ENCODE results near the gene MSANTD2.

The MSANTD2 gene

GRCh38 chr11:124814739-124815138, 14.5 kb upstream of the MSANTD2 start:
- no peaks in the 10 kb centered on the region; the same call in 1 of the 2 replicates for H3K27me3 ChIP-seq (ENCODE audit: insufficient read depth, low read length)
- no peak overlapping the region for H3K9ac ChIP-seq (ENCODE audit: low read depth, low read length)
- no peaks in the 10 kb centered on the region for H3K36me3 ChIP-seq (ENCODE audit: insufficient read depth, low read depth, low read length)

GRCh38 chr11:124812876-124813275, 12.7 kb upstream of the MSANTD2 start:
- H3K9ac ChIP-seq (ENCODE audit: low read depth, low read length), result no peak overlapping the region
- no peaks in the 10 kb centered on the region; the same call in 1 of the 2 replicates for H3K27me3 ChIP-seq (ENCODE audit: insufficient read depth, low read length)
- no peaks in the 10 kb centered on the region for H3K9me3 ChIP-seq (ENCODE audit: insufficient read depth, low read depth, low read length)
- no peaks in the 10 kb centered on the region for H3K36me3 ChIP-seq (ENCODE audit: insufficient read depth, low read depth, low read length)
- no peak overlapping the region for H3K27ac ChIP-seq (ENCODE audit: low read length)
- no peak overlapping the region for H3K4me3 ChIP-seq (ENCODE audit: low read length)
- H3K4me1 ChIP-seq (ENCODE audit: insufficient read depth, low read length), result no peaks in the 10 kb centered on the region

More at GRCh38 chr11:124814739-124815138, 14.5 kb upstream of the MSANTD2 start:
- H3K9me3 ChIP-seq (ENCODE audit: insufficient read depth, low read depth, low read length), result no peaks in the 10 kb centered on the region
- no peaks in the 10 kb centered on the region for H3K4me1 ChIP-seq (ENCODE audit: insufficient read depth, low read length)
- no peak overlapping the region for H3K4me3 ChIP-seq (ENCODE audit: low read length)
- H3K27ac ChIP-seq (ENCODE audit: low read length), result no peak overlapping the region

- no peak overlapping the region for H3K9ac ChIP-seq (ENCODE audit: low read depth, low read length)
- H3K27ac ChIP-seq (ENCODE audit: low read length), result no peak overlapping the region
- no peaks in the 10 kb centered on the region for H3K27me3 ChIP-seq (ENCODE audit: insufficient read depth, low read length)
- no peaks in the 10 kb centered on the region for H3K4me1 ChIP-seq (ENCODE audit: insufficient read depth, low read length)
- H3K36me3 ChIP-seq (ENCODE audit: insufficient read depth, low read depth, low read length), result no peaks in the 10 kb centered on the region
- no peaks in the 10 kb centered on the region for H3K9me3 ChIP-seq (ENCODE audit: insufficient read depth, low read depth, low read length)
- no peak overlapping the region for H3K4me3 ChIP-seq (ENCODE audit: low read length)
Observed at GRCh38 chr11:124811399-124812125, 11.4 kb upstream of the MSANTD2 start.

DNA sequence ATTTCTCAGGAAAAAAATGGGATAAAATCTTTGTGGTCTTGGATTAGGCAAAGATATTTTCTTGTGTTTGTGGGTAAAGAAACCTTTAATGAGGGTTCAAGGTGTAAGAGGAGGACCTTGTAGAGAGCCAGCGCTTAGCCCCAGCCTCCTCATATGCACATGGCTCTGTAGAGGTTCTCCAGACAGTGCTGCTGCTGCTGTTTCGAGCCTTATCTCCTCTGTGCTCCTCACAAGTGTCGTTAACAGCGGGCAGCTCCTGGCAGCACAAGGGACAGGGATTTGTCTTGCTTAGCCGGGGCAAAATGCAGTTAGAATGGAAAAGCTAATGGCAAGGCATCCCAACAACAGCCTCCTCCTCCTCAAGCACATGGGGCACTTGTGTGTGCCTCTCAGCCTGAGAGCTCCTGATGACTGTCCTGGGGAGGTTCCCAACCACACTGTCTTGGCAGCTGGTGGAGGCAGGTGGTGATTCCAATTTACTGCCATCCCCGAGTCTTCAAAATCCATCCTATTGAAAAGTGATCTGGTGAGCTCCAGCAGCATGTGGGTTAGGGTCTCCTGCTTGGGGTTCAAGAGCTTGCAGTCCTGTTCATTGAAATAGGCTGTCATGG, 7.6 kb upstream of the MSANTD2 start:
- no peaks in the 10 kb centered on the region for H3K36me3 ChIP-seq (ENCODE audit: insufficient read depth, low read depth, low read length)

GRCh38 chr11:124807201-124807600, 7.0 kb upstream of the MSANTD2 start:
- no peaks in the 10 kb centered on the region for H3K27me3 ChIP-seq (ENCODE audit: insufficient read depth, low read length)
- H3K9me3 ChIP-seq (ENCODE audit: insufficient read depth, low read depth, low read length), result no peaks in the 10 kb centered on the region
- no peak overlapping the region for H3K9ac ChIP-seq (ENCODE audit: low read depth, low read length)
- no peaks in the 10 kb centered on the region for H3K36me3 ChIP-seq (ENCODE audit: insufficient read depth, low read depth, low read length)
- no peaks in the 10 kb centered on the region for H3K4me1 ChIP-seq (ENCODE audit: insufficient read depth, low read length)
- H3K4me3 ChIP-seq (ENCODE audit: low read length), result no peak overlapping the region
- no peak overlapping the region for H3K27ac ChIP-seq (ENCODE audit: low read length)

More for the DNA sequence above, 7.6 kb upstream of the MSANTD2 start:
- Histone ChIP-seq H3K27me3 (ENCODE audit: insufficient read depth, low read length) (no peaks in the 10 kb centered on the region), H3K9ac (ENCODE audit: low read depth, low read length) (no peak overlapping the region), H3K9me3 (ENCODE audit: insufficient read depth, low read depth, low read length) (no peaks in the 10 kb centered on the region), H3K27ac (ENCODE audit: low read length) (no peak overlapping the region), H3K4me1 (ENCODE audit: insufficient read depth, low read length) (no peaks in the 10 kb centered on the region), H3K4me3 (ENCODE audit: low read length) (no peak overlapping the region)

DNA sequence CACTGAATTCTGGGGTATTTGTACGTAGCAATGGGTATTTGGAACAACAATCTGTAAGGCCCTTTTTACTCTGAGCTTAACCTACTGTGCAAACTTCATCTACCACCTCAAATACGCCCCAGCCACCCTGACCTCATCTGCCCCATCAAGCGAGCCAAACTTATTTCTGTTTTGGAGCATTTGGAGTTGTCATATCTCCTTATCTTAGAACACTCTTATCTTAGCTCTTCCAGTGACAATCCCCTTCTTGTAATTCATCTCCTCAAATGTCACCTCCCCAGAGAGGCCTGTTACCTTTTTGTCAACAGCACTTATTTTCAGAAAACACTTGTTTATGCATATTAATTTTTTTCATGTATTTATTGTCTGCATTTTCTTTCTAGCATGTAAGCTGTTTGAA, 4.7 kb upstream of the MSANTD2 start:
- Histone ChIP-seq H3K4me3 (ENCODE audit: low read length) (no peak overlapping the region), H3K27ac (ENCODE audit: low read length) (no peak overlapping the region), H3K36me3 (ENCODE audit: insufficient read depth, low read depth, low read length) (no peaks in the 10 kb centered on the region), H3K27me3 (ENCODE audit: insufficient read depth, low read length) (no peaks in the 10 kb centered on the region), H3K9me3 (ENCODE audit: insufficient read depth, low read depth, low read length) (no peaks in the 10 kb centered on the region), H3K9ac (ENCODE audit: low read depth, low read length) (no peak overlapping the region), H3K4me1 (ENCODE audit: insufficient read depth, low read length) (peaks cover 3% of the 10 kb centered on the region; the same call in 1 of the 2 replicates)

DNA sequence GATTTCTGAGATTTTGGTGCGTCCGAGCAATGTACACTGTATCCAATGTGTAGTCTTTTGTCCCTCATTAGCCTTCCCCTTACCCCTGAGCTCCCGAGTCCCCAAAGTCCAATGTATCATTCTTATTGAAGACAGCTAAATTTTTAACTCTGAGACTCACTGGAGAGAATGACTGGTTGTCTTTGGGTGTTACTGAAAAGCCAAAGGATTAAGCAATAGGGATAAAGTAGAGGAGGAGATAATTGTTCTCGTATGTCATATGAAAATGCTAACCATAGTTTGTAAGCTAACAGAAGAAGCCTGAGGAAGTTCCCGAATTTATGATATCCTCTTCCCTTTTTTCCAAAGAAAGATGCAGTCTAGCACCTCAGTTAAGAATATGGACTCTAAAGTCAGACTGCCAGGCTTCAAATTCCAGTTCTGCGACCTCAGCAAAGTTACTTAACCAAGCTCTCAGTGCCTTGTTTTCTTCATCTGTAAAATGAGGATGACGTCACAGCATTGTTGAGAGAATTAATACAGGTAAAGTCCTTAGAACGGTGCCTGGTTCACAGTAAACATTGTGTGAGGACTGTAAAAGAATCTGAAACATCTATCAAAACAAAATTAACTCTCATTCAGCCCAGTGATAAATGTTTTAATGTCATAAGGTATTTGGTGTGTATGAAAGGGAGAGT, 1.6 kb upstream of the MSANTD2 start:
- Histone ChIP-seq H3K4me3 (ENCODE audit: low read length) (no peak overlapping the region), H3K27ac (ENCODE audit: low read length) (no peak overlapping the region), H3K36me3 (ENCODE audit: insufficient read depth, low read depth, low read length) (no peaks in the 10 kb centered on the region), H3K9ac (ENCODE audit: low read depth, low read length) (no peak overlapping the region), H3K9me3 (ENCODE audit: insufficient read depth, low read depth, low read length) (no peaks in the 10 kb centered on the region), H3K27me3 (ENCODE audit: insufficient read depth, low read length) (no peaks in the 10 kb centered on the region), H3K4me1 (ENCODE audit: insufficient read depth, low read length) (peaks cover 15% of the 10 kb centered on the region)

DNA sequence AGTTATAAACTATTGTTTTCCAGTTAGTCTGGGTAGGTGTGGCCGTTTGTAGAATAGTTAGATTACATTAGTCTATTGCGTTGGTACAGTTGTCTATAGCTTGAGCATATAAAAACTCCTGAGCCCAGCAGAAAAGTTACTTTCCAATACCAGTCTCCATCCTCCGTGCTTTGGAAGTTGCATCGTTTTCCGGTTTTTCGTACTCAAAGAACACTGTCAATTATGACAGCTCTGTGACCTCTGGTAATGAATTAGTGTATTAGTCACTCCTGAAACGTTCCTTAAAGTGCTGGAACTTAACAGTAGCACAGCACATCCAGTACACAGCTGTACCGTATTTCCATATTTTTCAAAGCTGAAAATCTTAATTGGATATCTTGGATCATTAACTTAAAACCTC, 808 bp upstream of the MSANTD2 start:
- Histone ChIP-seq H3K9ac (ENCODE audit: low read depth, low read length) (peak overlapping the region; percentile 94; the same call in 1 of the 2 replicates), H3K9me3 (ENCODE audit: insufficient read depth, low read depth, low read length) (no peaks in the 10 kb centered on the region), H3K4me1 (ENCODE audit: insufficient read depth, low read length) (peaks cover 15% of the 10 kb centered on the region), H3K27me3 (ENCODE audit: insufficient read depth, low read length) (no peaks in the 10 kb centered on the region), H3K27ac (ENCODE audit: low read length) (peak overlapping the region; percentile 78), H3K4me3 (ENCODE audit: low read length) (peak overlapping the region; percentile 97), H3K36me3 (ENCODE audit: insufficient read depth, low read depth, low read length) (no peaks in the 10 kb centered on the region)

DNA sequence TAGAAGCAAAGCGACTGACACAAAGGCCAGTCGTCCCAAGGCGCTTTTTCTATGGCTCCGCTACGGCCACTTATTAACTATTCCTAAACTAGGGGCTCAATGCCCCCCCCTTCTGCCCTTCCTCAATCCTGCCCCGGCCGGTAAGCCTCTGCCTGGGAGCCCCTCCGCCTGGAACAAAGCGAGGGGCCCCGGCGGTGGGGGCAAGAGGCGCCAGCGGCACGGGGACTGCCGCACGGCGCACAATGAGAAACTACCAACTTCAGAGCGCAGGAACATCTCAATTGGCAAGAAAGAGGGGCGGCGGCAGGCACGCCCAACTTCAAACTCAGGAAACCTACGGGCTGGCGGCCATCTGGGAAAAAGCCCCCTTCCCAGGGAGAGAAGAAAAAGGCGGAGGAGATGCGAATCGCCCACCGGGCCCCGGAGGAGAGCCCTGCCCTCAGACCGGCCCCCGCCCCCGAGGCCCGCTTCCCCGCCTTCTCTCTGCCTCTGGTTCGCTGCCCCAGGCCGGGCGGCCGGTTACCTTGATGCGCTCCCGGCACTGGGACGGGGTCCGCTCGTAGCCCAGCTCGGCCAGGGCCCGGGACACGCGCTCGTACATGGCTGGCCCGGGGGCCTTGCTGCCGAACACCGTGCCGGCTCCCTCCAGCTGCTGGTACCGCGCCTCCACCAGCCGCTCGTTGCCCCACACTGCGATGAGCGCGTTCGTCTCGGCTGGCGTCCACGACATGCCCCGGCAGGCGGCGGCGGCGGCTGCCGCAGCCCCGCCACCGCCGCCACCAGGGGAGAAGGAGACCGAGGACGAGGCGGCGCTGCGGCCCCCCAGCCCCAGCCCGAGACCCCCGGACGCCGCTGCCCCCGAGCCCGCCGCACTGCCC, 619 bp downstream of the MSANTD2 start:
- Histone ChIP-seq H3K36me3 (ENCODE audit: insufficient read depth, low read depth, low read length) (no peaks in the 10 kb centered on the region), H3K27ac (ENCODE audit: low read length) (peak overlapping the region; percentile 78), H3K4me1 (ENCODE audit: insufficient read depth, low read length) (peaks cover 15% of the 10 kb centered on the region), H3K9ac (ENCODE audit: low read depth, low read length) (peak overlapping the region; percentile 94), H3K9me3 (ENCODE audit: insufficient read depth, low read depth, low read length) (no peaks in the 10 kb centered on the region), H3K27me3 (ENCODE audit: insufficient read depth, low read length) (no peaks in the 10 kb centered on the region), H3K4me3 (ENCODE audit: low read length) (peak overlapping the region; percentile 97)

- Histone ChIP-seq H3K4me1 (ENCODE audit: insufficient read depth, low read length) (peaks cover 20% of the 10 kb centered on the region), H3K27me3 (ENCODE audit: insufficient read depth, low read length) (no peaks in the 10 kb centered on the region), H3K27ac (ENCODE audit: low read length) (no peak overlapping the region), H3K4me3 (ENCODE audit: low read length) (peak overlapping the region; percentile 97), H3K9me3 (ENCODE audit: insufficient read depth, low read depth, low read length) (no peaks in the 10 kb centered on the region), H3K9ac (ENCODE audit: low read depth, low read length) (peak overlapping the region; percentile 94), H3K36me3 (ENCODE audit: insufficient read depth, low read depth, low read length) (no peaks in the 10 kb centered on the region)
Observed at GRCh38 chr11:124798991-124799347, 1.2 kb downstream of the MSANTD2 start.

GRCh38 chr11:124796312-124796711, 3.9 kb downstream of the MSANTD2 start:
- Histone ChIP-seq H3K9ac (ENCODE audit: low read depth, low read length) (no peak overlapping the region), H3K27me3 (ENCODE audit: insufficient read depth, low read length) (no peaks in the 10 kb centered on the region), H3K27ac (ENCODE audit: low read length) (no peak overlapping the region), H3K9me3 (ENCODE audit: insufficient read depth, low read depth, low read length) (no peaks in the 10 kb centered on the region), H3K4me1 (ENCODE audit: insufficient read depth, low read length) (peaks cover 37% of the 10 kb centered on the region), H3K4me3 (ENCODE audit: low read length) (no peak overlapping the region), H3K36me3 (ENCODE audit: insufficient read depth, low read depth, low read length) (no peaks in the 10 kb centered on the region)

Measured in iPS-20b (cell line).